HEK293T (cell line): ENCODE results near the gene PROK2.

Experiments
- CTCF ChIA-PET: fragments of 350-600 bp; formaldehyde crosslinking; extraction: SDS; loops from one replicate; lab custom pipeline; 2021; ENCODE audit warnings: antibody characterized with exemption, inconsistent platforms; lab: Yijun Ruan, JAX
- POLR2A ChIA-PET: fragments of 350-600 bp; formaldehyde crosslinking; extraction: SDS; loops from one replicate; lab custom pipeline; 2020; ENCODE audit warnings: antibody characterized with exemption, inconsistent platforms; lab: Yijun Ruan, JAX
- DNase-seq: peaks from one replicate; pipeline ENCODE4 v3.0.0; 2012; ENCODE audit warnings: mixed read lengths; ENCODE audit errors: extremely low spot score
- ARNT ChIP-seq: fragments of 450-650 bp; IDR thresholded peaks from 2 replicates; pipeline ENCODE4 v1.6.1; 2017; ENCODE audit warnings: mild to moderate bottlenecking
- BHLHE40 ChIP-seq: fragments of 450-650 bp; IDR thresholded peaks from 2 replicates; pipeline ENCODE4 v1.6.1; 2016; ENCODE audit warnings: mild to moderate bottlenecking, moderate library complexity, borderline replicate concordance
- CTBP1 ChIP-seq: fragments of 450-650 bp; IDR thresholded peaks from 2 replicates; pipeline ENCODE4 v1.6.1; 2016; ENCODE audit warnings: borderline replicate concordance
- ELF4 ChIP-seq: fragments of 450-650 bp; IDR thresholded peaks from 2 replicates; pipeline ENCODE4 v1.6.1; 2017; ENCODE audit warnings: antibody characterized with exemption
- FOXA1 ChIP-seq: fragments of 450-650 bp; IDR thresholded peaks from 2 replicates; pipeline ENCODE4 v1.6.1; 2016; ENCODE audit warnings: mild to moderate bottlenecking
- FOXK2 ChIP-seq: fragments of 450-650 bp; IDR thresholded peaks from 2 replicates; pipeline ENCODE4 v1.6.1; 2016; ENCODE audit warnings: mild to moderate bottlenecking
- FOXM1 ChIP-seq: fragments of 450-650 bp; IDR thresholded peaks from 2 replicates; pipeline ENCODE4 v1.6.1; 2017; ENCODE audit warnings: mild to moderate bottlenecking, borderline replicate concordance
- HDGF ChIP-seq: fragments of 450-650 bp; IDR thresholded peaks from 2 replicates; pipeline ENCODE4 v1.6.1; 2017; ENCODE audit warnings: antibody characterized with exemption, borderline replicate concordance
- L3MBTL2 ChIP-seq: fragments of 450-650 bp; conservative IDR thresholded peaks from 2 replicates; pipeline ENCODE4 v1.6.1; 2016; ENCODE audit warnings: mild to moderate bottlenecking
- LEF1 ChIP-seq: fragments of 450-650 bp; IDR thresholded peaks from 2 replicates; pipeline ENCODE4 v1.6.1; 2017; ENCODE audit warnings: mild to moderate bottlenecking, borderline replicate concordance
- NFRKB ChIP-seq: fragments of 450-650 bp; IDR thresholded peaks from 2 replicates; pipeline ENCODE4 v1.6.1; 2016; ENCODE audit warnings: mild to moderate bottlenecking, moderate library complexity
- SP1 ChIP-seq: fragments of 450-650 bp; IDR thresholded peaks from 2 replicates; pipeline ENCODE4 v1.6.1; 2017
- SUZ12 ChIP-seq: fragments of 450-650 bp; IDR thresholded peaks from 2 replicates; pipeline ENCODE4 v1.6.1; 2016; ENCODE audit warnings: mild to moderate bottlenecking
- TARDBP ChIP-seq: fragments of 450-650 bp; IDR thresholded peaks from 2 replicates; pipeline ENCODE4 v1.6.1; 2016
- ZNF384 ChIP-seq: fragments of 450-650 bp; IDR thresholded peaks from 2 replicates; pipeline ENCODE4 v1.6.1; 2016
- TF ChIP-seq, protein P1 (sequence below): fragments of 450-650 bp; IDR thresholded peaks from 2 replicates; pipeline ENCODE4 v1.6.1; 2016

The PROK2 gene

DNA sequence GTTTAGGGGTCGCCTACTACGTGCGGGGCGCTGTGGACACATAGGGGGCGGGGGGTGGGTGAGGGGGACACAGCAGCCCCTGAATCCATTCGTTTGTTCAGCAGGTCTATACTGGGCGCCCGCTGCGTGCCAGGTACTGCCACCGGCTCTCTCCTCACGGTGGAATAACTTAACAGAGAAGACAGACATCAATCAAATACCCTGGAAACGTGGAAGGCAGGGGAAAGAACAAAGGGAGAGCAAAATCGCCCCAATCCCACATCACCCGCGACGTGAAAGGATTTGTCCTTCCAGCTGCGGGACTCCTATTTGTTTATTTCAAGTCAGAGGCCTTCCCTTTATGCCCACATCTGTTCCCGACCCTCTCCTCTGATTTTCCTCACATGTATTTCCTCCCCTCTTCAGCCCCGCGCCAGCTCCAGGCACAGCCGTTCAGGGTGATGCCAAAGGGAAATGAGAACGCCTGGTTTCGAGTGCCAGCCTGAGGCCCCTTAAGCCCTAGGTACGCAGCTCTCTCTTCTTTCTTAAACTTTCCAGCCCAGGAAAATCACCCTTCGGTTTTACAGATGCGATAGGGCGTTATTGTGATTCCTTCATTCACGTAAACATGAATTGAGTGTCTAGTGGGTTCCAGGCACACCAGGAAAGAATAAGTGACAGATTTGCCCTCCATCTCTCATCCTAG is 726 bp upstream of the PROK2 start:
- no peak for DNase-seq
- TF ChIP-seq SUZ12, result no peak
- TF ChIP-seq LEF1, result no peak
- TF ChIP-seq BHLHE40, result no peak
- TF ChIP-seq ZNF384, result no peak
- TF ChIP-seq SP1, result no peak
- no peak for TF ChIP-seq L3MBTL2
- no peak for TF ChIP-seq ELF4
- no peak for TF ChIP-seq ARNT
- TF ChIP-seq, protein P1, sequence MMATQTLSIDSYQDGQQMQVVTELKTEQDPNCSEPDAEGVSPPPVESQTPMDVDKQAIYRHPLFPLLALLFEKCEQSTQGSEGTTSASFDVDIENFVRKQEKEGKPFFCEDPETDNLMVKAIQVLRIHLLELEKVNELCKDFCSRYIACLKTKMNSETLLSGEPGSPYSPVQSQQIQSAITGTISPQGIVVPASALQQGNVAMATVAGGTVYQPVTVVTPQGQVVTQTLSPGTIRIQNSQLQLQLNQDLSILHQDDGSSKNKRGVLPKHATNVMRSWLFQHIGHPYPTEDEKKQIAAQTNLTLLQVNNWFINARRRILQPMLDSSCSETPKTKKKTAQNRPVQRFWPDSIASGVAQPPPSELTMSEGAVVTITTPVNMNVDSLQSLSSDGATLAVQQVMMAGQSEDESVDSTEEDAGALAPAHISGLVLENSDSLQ, result no peak
- no peak for TF ChIP-seq NFRKB
- no peak for TF ChIP-seq FOXM1
- POLR2A ChIA-PET, result no interaction called here
- CTCF ChIA-PET, result no interaction called here

- TF ChIP-seq ARNT (no peak), ELF4 (no peak), FOXA1 (no peak), HDGF (no peak), FOXM1 (no peak), NFRKB (no peak), SUZ12 (no peak), FOXK2 (no peak), SP1 (no peak), LEF1 (no peak), L3MBTL2 (no peak), CTBP1 (no peak), TARDBP (no peak), BHLHE40 (no peak), ZNF384 (no peak)
- TF ChIP-seq, protein P1, result no peak
- no peak for DNase-seq
- ChIA-PET POLR2A (no interaction called here), CTCF (interaction anchor here (0.7 kb wide), 1 partner anchor 26 kb away, joined by 3 read pairs; no protein-coding TSS in a partner anchor)
These were observed 591 bp downstream of the PROK2 start for GRCh38 chr3:71784201-71784913.

- no peak for DNase-seq
- TF ChIP-seq LEF1 (no peak), BHLHE40 (no peak), ARNT (no peak), CTBP1 (no peak), ELF4 (no peak), SP1 (no peak), TARDBP (no peak), HDGF (no peak), FOXK2 (no peak), L3MBTL2 (no peak), SUZ12 (no peak), NFRKB (no peak), ZNF384 (no peak), FOXM1 (no peak), FOXA1 (no peak)
- TF ChIP-seq, protein P1, result no peak
- ChIA-PET POLR2A (no interaction called here), CTCF (interaction anchor here (0.6 to 0.7 kb wide), 2 partner anchors 27 to 964 kb away, joined by 3 read pairs; no protein-coding TSS in a partner anchor)
These were observed 1.8 kb downstream of the PROK2 start for GRCh38 chr3:71783152-71783551.

GRCh38 chr3:71780430-71780829 is 4.5 kb downstream of the PROK2 start:
- ChIA-PET CTCF (no interaction called here), POLR2A (no interaction called here)
- TF ChIP-seq HDGF (no peak), FOXM1 (no peak)
- no peak for DNase-seq

- ChIA-PET POLR2A (no interaction called here), CTCF (no interaction called here)
- no peak for TF ChIP-seq SP1
- TF ChIP-seq L3MBTL2, result no peak
- TF ChIP-seq BHLHE40, result no peak
- no peak for TF ChIP-seq CTBP1
- no peak for TF ChIP-seq FOXM1
- TF ChIP-seq FOXK2, result no peak
- no peak for TF ChIP-seq HDGF
- no peak for TF ChIP-seq FOXA1
- TF ChIP-seq NFRKB, result no peak
- no peak for TF ChIP-seq SUZ12
- no peak for TF ChIP-seq ARNT
- no peak for TF ChIP-seq ZNF384
- TF ChIP-seq TARDBP, result no peak
- no peak for TF ChIP-seq LEF1
- TF ChIP-seq ELF4, result no peak
- TF ChIP-seq, protein P1, result no peak
- DNase-seq, result no peak
These were observed 5.1 kb downstream of the PROK2 start for GRCh38 chr3:71779674-71780377.
